8988T (cell line): Measurements from ENCODE around the gene CANX.
"Not testable (repeated sequence)": the region's sequence is repeated elsewhere in the genome, so short reads cannot be mapped to it uniquely, and the experiment has no call there.

Experiments
- DNase-seq: peaks from one replicate; pipeline ENCODE4 v3.0.0; 2011

Gene CANX

GRCh38 chr5:179700401-179700918 lies 1.7 kb downstream of the CANX start:
- DNase-seq = no peak

DNA sequence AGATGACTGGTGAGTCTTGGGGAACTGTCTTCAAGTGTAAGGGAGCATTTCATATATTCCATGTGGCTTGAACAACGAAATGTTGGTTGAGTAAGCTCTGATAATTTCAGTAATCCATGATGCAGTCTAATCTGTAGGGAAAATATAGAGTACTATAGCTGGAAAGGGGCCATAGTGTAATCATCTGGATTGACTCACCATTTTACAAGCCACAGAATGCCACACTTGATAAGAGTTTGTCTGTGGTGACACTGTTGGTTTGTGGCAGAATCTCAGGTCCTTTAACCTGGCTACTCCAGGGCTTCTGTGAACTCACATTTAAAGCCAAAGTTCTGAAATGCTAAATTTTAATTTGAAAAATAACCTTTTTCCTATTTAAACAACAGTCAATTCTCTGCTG lies 17.5 kb downstream of the CANX start:
- no peak for DNase-seq

DNA sequence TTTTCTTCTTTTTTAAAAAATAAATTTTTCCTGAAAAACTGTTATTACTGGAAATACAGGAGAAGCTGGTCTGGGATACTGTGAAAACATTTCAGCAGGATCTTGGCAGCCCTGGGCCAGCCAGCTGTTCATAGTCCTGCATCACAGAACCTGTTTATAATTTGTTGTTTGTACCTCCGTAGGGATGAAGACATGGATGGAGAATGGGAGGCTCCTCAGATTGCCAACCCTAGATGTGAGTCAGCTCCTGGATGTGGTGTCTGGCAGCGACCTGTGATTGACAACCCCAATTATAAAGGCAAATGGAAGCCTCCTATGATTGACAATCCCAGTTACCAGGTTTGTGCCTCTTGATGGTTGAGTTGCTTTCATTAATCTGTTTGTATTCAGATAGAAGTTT lies 21.5 kb downstream of the CANX start:
- DNase-seq = no peak

GRCh38 chr5:179724163-179724562 lies 25.4 kb downstream of the CANX start:
- no peak for DNase-seq

GRCh38 chr5:179727106-179727505 lies 28.3 kb downstream of the CANX start:
- DNase-seq = no peak

DNA sequence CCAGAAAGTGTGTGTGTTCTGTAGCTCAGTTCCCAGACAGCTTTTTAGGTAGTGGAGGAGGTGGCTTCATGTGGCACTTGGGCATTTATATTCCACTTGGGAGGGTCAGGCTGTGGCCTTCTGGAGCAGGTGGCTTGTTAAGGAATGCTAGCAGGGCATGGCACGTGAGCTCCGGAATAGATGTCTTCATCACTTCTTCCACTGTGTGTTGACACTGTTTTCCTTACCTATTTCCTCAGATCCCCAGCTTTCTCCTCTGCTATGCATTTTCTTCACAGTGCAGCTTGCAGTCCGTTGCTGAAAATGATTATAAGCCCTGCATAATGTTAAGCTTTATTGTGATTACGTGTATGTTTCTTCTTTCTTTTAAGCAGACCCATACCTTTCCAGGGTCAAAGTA lies 30.5 kb downstream of the CANX start:
- DNase-seq = no peak

- no peak for DNase-seq
Observed at GRCh38 chr5:179729727-179730126, 31.0 kb downstream of the CANX start.

DNA sequence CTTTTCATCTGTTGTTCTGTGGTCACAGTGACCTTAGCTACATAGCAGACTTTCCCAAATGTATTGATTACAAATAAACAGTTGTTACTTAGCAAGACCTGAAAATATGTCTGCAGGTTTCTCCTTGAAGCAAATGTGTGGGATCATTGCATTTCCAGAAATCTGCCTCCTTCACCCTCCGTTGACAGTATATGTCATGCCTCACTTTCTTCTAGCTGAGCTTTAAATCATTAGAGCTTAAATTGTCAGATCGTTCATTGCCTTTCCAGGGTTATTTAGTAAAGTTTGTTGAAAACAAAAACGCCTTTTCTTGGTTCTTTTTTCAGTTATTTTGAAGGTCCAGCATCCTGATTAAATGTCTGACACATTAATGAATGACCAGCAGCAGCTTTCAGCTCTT lies 31.6 kb downstream of the CANX start:
- no peak for DNase-seq

- DNase-seq = no peak
Observed at GRCh38 chr5:179730852-179731251, 32.1 kb downstream of the CANX start.

DNA sequence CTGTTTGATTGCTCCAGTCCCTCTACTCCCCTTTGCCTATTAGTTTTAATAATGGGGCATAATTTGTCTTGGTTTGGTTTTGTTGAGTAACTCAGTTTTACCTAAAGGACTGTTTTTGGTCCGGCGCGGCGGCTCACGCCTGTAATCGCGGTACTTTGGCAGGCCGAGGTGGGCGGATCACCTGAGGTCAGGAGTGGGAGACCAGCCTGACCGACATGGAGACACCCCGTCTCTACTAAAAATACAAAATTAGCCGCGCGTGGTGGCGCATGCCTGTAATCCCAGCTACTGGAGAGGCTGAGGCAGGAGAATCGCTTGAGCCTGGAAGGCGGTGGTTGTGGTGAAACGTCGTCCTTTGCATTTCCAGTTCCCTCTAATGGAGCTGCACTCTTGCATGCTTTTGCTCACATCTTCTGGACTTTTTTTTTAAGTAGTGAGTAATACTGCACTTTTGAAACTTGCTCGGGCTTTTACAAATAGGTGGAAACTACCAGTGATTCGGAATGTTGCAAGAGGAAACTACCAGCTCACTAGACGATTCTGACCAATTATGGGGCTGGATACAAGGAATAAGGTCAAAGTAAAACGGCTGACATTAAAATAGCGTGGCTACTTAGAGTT lies 33.1 kb downstream of the CANX start:
- DNase-seq = no peak

- DNase-seq = peak; percentile 91
Observed at GRCh38 chr5:179732412-179732917, 33.7 kb downstream of the CANX start, which contains the start of gene MAML1. Gene MAML1 (plus strand): TSS chr5:179732822. CDS start chr5:179733113, 291 bp downstream.

GRCh38 chr5:179732918-179733771 lies 34.4 kb downstream of the CANX start:
- DNase-seq = peak; percentile 37

GRCh38 chr5:179733772-179734126 lies 35.0 kb downstream of the CANX start:
- DNase-seq = no peak

DNA sequence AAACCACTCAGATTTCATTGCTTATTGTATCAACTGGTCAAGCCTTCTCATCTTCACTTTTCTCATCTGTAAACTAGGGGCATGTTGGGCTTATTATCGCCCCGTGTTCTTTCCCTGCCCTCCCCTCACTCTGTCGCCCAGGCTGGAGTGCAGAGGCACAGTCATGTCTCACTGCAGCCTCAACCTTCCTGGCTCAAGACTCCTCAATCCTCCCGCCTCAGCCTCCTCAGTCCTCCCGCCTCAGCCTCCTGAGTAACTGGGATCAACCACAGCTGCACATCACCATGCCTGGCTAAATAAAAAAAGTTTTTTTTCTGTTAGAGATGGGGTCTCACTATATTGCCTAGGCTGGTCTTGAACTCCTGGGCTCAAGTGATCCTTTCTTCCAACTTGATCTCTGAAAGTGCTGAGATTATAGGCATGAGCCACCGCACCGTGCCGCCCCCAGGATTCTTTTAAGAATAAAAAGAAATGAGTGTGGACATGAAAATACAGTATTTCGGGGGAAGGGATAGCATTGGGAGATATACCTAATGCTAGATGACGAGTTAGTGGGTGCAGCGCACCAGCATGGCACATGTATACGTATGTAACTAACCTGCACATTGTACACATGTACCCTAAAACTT lies 35.9 kb downstream of the CANX start:
- no peak for DNase-seq

DNA sequence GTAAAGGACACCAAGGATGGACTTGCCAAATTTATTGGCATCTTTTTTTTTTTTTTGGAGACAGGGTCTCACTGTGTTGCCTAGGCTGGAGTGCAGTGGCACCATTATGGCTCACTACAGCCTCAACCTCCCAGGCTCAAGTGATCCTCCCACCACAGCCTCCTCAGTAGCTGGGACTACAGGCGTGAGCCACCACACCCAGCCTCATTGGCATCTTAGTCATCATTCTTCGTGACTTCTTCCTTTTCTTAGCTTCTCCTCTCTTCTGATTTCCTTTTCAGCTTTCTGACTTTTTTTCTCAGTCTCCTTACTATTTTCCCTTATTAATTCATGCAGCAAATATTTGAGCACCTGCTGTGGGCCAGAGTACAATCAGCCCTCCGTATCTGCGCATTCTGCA lies 40.0 kb downstream of the CANX start:
- DNase-seq = no peak

DNA sequence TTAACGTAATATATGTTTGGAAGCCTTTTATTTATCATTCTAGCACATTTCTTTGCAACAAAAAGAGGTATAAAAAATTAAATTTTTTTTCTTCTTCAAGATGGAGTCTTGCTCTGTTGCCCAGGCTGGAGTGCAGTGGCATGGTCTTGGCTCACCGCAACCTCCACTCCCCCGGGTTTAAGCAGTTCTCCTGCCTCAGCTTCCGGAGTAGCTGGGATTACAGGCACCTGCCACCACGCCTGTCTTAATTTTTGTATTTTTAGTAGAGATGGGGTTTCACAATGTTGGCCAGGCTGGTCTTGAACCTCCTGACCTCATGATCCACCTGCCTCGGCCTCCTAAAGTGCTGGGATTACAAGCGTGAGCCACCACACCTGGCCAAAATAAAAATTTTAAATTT lies 45.3 kb downstream of the CANX start:
- DNase-seq = not testable (repeated sequence)

- DNase-seq = no peak
Observed at GRCh38 chr5:179746872-179747271, 48.1 kb downstream of the CANX start.

GRCh38 chr5:179747811-179748210 lies 49.0 kb downstream of the CANX start:
- no peak for DNase-seq

DNA sequence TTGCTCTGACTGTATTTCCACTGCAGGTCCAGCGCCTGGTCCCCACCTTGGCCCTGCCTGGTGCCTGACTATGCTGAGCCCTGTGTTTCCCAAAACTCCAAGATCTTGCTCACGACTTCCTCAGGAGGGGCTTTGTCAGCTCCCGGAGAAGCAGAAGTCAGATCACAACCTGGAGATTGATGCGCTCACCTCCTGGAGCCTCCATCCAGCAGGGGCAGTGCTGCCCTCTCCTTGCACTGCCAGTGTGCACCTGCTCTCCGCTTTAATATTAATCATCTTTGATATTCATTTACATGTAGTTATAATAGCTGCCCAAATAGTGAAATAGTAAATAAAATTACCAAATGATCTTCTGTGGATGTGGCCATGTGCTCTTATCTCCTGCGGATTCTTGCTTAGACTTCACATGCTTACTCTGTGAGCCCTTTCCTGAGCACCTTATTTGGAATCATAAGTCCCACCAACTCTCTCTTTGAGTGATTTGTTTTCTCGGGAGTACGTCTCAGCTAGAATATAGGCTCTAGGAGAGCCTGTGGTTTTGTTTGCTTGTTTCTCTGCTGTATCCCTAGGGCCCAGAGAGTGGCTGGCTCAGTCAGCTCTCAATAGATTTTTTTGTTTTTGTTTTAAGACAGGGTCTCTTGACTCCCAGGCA lies 51.2 kb downstream of the CANX start:
- DNase-seq = no peak

DNA sequence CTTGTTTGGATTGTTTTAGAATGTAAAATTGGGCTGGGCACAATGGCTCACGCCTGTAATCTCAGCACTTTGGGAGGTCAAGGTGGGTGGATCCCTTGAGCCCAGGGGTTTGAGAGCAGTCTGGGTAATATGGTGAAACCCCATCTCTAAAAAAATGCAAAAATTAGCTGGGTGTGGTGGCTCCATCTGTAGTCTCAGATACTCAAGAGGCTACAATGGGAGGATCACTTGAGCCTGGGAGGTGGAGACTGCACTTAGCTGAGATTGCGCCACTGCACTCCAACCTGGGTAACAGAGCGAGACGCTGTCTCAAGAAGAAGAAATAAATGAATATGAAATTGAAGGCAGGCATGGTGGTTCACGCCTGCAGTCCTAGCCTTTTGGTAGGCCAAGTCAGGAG lies 55.2 kb downstream of the CANX start:
- DNase-seq = no peak

GRCh38 chr5:179755022-179755421 lies 56.3 kb downstream of the CANX start:
- DNase-seq = no peak

DNA sequence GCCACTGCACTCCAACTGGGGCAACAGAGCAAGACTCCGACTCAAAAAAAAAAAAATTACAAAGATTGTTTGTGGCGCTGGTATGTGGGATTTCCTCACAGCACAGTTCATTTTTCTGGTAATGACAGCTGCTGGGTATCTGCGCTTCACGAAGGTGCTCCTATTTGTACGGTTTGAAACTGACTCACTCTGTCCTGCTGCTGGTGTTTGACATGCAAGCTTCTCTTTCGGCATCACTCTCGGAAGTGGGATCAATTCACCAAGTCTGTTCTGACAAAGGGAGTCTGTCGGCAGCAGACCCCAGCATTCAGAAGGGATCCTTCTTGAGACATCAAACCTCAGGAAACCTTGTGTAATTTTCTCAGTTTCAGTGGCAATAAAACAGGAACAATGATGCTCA lies 60.2 kb downstream of the CANX start:
- no peak for DNase-seq
